H9 (cell line): ENCODE results near the gene STMN1. TPM values are rescaled to one million over a fixed set of nuclear protein-coding genes. Genes with fewer than 3 reads are reported as not detected.

Source experiments
- DNase-seq: peaks from one replicate; pipeline ENCODE4 v3.0.0-alpha.2; 2017
- H2AFZ ChIP-seq: one replicate; pipeline ENCODE4 v1.6.1; 2013; ENCODE audit warnings: mild to moderate bottlenecking, low read length, control low read depth, moderate library complexity
- H2AK5ac ChIP-seq: 2 replicates; pipeline ENCODE4 v1.6.1; 2013; ENCODE audit warnings: low read length, control low read depth, mixed read lengths; ENCODE audit not compliant: insufficient read length
- H2BK120ac ChIP-seq: one replicate; pipeline ENCODE4 v1.6.1; 2013; ENCODE audit warnings: low read depth, mild to moderate bottlenecking, low read length, control low read depth, inconsistent platforms; ENCODE audit not compliant: poor library complexity, severe bottlenecking
- H2BK12ac ChIP-seq: 2 replicates; pipeline ENCODE4 v1.6.1; 2013; ENCODE audit warnings: low read length, control low read depth, mixed read lengths, low read depth; ENCODE audit not compliant: insufficient read length
- H2BK15ac ChIP-seq: 2 replicates; pipeline ENCODE4 v1.6.1; 2013; ENCODE audit warnings: low read depth, low read length, control low read depth
- H2BK20ac ChIP-seq: one replicate; pipeline ENCODE4 v1.6.1; 2013; ENCODE audit warnings: low read depth, mild to moderate bottlenecking, low read length, control low read depth, inconsistent platforms; ENCODE audit not compliant: poor library complexity, severe bottlenecking
- H2BK5ac ChIP-seq: 2 replicates; pipeline ENCODE4 v1.6.1; 2013; ENCODE audit warnings: low read length, control low read depth, mixed read lengths; ENCODE audit not compliant: insufficient read length
- H3K14ac ChIP-seq: 2 replicates; pipeline ENCODE4 v1.6.1; 2013; ENCODE audit warnings: low read length, control low read depth; ENCODE audit not compliant: insufficient read depth
- H3K18ac ChIP-seq: 2 replicates; pipeline ENCODE4 v1.6.1; 2013; ENCODE audit warnings: low read depth, mild to moderate bottlenecking, mixed read lengths, low read length, control low read depth; ENCODE audit not compliant: insufficient read length
- H3K23ac ChIP-seq: 2 replicates; pipeline ENCODE4 v1.6.1; 2013; ENCODE audit warnings: low read length, control low read depth, mixed read lengths, low read depth; ENCODE audit not compliant: insufficient read length
- H3K23me2 ChIP-seq: 2 replicates; pipeline ENCODE4 v1.6.1; 2013; ENCODE audit warnings: low read depth, mild to moderate bottlenecking, mixed read lengths, low read length, control low read depth; ENCODE audit not compliant: insufficient read length, poor library complexity, severe bottlenecking
- H3K27ac ChIP-seq: 2 replicates; pipeline ENCODE4 v1.5.1; 2013; ENCODE audit warnings: low read length, control low read depth, mixed read lengths, low read depth; ENCODE audit not compliant: insufficient read length
- H3K27me3 ChIP-seq: 2 replicates; pipeline ENCODE4 v1.6.1; 2013; ENCODE audit warnings: low read length, control low read depth, inconsistent platforms; ENCODE audit not compliant: insufficient read depth
- H3K4ac ChIP-seq: 2 replicates; pipeline ENCODE4 v1.6.1; 2013; ENCODE audit warnings: low read depth, mild to moderate bottlenecking, control low read depth, inconsistent platforms, low read length, moderate library complexity
- H3K4me1 ChIP-seq: 2 replicates; pipeline ENCODE4 v1.6.1; 2013; ENCODE audit warnings: low read length, control low read depth, inconsistent platforms; ENCODE audit not compliant: insufficient read depth
- H3K4me2 ChIP-seq: 2 replicates; pipeline ENCODE4 v1.6.1; 2013; ENCODE audit warnings: low read length, control low read depth, mixed read lengths; ENCODE audit not compliant: insufficient read length, insufficient read depth
- H3K56ac ChIP-seq: 2 replicates; pipeline ENCODE4 v1.6.1; 2013; ENCODE audit warnings: low read depth, mild to moderate bottlenecking, mixed read lengths, low read length, control low read depth; ENCODE audit not compliant: insufficient read length
- H3K79me1 ChIP-seq: 2 replicates; pipeline ENCODE4 v1.6.1; 2013; ENCODE audit warnings: low read depth, mild to moderate bottlenecking, moderate library complexity, low read length, control low read depth, inconsistent platforms; ENCODE audit not compliant: insufficient read depth, poor library complexity, severe bottlenecking
- H3K79me2 ChIP-seq: 2 replicates; pipeline ENCODE4 v1.6.1; 2013; ENCODE audit warnings: low read length, control low read depth, inconsistent platforms; ENCODE audit not compliant: insufficient read depth
- H3K9ac ChIP-seq: 2 replicates; pipeline ENCODE4 v1.6.1; 2013; ENCODE audit warnings: low read length, control low read depth, mixed read lengths; ENCODE audit not compliant: insufficient read length; ENCODE audit errors: extremely low read depth
- H3K9me3 ChIP-seq: one replicate; pipeline ENCODE4 v1.6.1; 2013; ENCODE audit warnings: low read depth, low read length, inconsistent platforms; ENCODE audit not compliant: control insufficient read depth
- H3T11ph ChIP-seq: one replicate; pipeline ENCODE4 v1.6.1; 2013; ENCODE audit warnings: mild to moderate bottlenecking, low read length, control low read depth, inconsistent platforms
- H4K20me1 ChIP-seq: one replicate; pipeline ENCODE4 v1.6.1; 2013; ENCODE audit not compliant: control insufficient read depth, insufficient read length, insufficient read depth
- H4K5ac ChIP-seq: 2 replicates; pipeline ENCODE4 v1.6.1; 2013; ENCODE audit warnings: low read depth, mild to moderate bottlenecking, mixed read lengths, low read length, control low read depth; ENCODE audit not compliant: insufficient read length
- H4K8ac ChIP-seq: replicated peaks from 2 replicates; pipeline ENCODE4 v1.6.1; 2013; ENCODE audit warnings: low read length, control low read depth, mixed read lengths, low read depth; ENCODE audit not compliant: insufficient read length
- H4K91ac ChIP-seq: 2 replicates; pipeline ENCODE4 v1.6.1; 2013; ENCODE audit warnings: low read depth, mild to moderate bottlenecking, moderate library complexity, mixed read lengths, low read length, control low read depth; ENCODE audit not compliant: insufficient read length
- H3K27ac Mint-ChIP-seq, 3 experiments: 2 replicates in 2 of 3; 3 replicates in 1 of 3; pipeline ENCODE4 v1.8.0; 2020 to 2021; ENCODE audit warnings: mixed read lengths in 3 of 3, mild to moderate bottlenecking in 1 of 3, moderate library complexity in 1 of 3
- H3K27me3 Mint-ChIP-seq: 2 replicates; pipeline ENCODE4 v1.8.0; 2021; ENCODE audit warnings: low read depth, mild to moderate bottlenecking, moderate library complexity, mixed read lengths
- H3K36me3 Mint-ChIP-seq, 3 experiments: 2 replicates in 2 of 3; 3 replicates in 1 of 3; pipeline ENCODE4 v1.8.0; 2020 to 2021; ENCODE audit warnings: low read depth in 3 of 3, mixed read lengths in 3 of 3; ENCODE audit not compliant: insufficient read depth in 1 of 3
- H3K4me1 Mint-ChIP-seq, 2 experiments: 2 replicates each; pipeline ENCODE4 v1.8.0; 2020; ENCODE audit warnings: mixed read lengths in 2 of 2
- H3K4me3 Mint-ChIP-seq, 2 experiments: 2 replicates in 1 of 2; 3 replicates in 1 of 2; pipeline ENCODE4 v1.8.0; 2020 to 2021; ENCODE audit warnings: mild to moderate bottlenecking in 2 of 2, mixed read lengths in 2 of 2, moderate library complexity in 1 of 2
- H3K9me3 Mint-ChIP-seq, 2 experiments: 2 replicates in 1 of 2; 3 replicates in 1 of 2; pipeline ENCODE4 v1.8.0; 2020; ENCODE audit warnings: mild to moderate bottlenecking in 2 of 2, mixed read lengths in 2 of 2, moderate library complexity in 1 of 2
- WGBS: extraction: QIAGEN DNeasy Blood & Tissue Kit; methylation state at CpG from one replicate; pipeline ENCODE4 v1.1.7; 2013; ENCODE audit warnings: missing lambda C conversion rate, low lambda C conversion rate, mixed read lengths; ENCODE audit not compliant: insufficient read length; ENCODE audit errors: extremely low coverage; 5-methylcytosine and 5-hydroxymethylcytosine counted together
- total RNA-seq: library from RNA; stranded (reverse); gene quantifications from 2 replicates; pipeline ENCODE4 v1.2.1, GENCODE V29; 2021
- TF ChIP-seq, protein P1 (sequence below): fragments of 200-600 bp; sonication (generic); conservative IDR thresholded peaks from 3 replicates; pipeline ENCODE4 v1.8.0; 2021; ENCODE audit warnings: antibody characterized with exemption, mild to moderate bottlenecking

STMN1 gene
- total RNA-seq, 1 experiment from 2014 or later: 500 TPM

DNA sequence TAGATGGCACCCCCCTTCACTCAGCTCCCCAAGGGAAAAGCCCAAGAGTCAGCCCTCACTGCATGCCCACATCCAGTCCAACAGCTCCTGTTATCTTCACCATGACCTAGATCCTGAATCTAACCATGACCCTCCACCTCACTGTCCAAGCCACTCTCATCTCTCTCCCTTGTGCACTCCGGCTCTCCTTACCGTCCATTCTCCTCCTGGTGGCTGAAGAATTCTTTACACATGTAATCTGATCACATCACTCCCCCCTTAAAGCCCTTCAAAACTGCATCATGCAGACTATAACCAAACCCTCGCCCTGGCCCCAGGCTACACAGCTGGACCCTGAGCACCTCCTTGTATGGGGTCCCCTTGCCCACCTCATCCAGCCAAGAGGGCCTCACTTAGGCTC lies 16.7 kb downstream of the STMN1 start:
- no peak overlapping the region for H3K27ac Mint-ChIP-seq
- H2BK15ac ChIP-seq: no peak overlapping the region
- H4K5ac ChIP-seq: no peak overlapping the region
- H3K9ac ChIP-seq: no peak overlapping the region
- peaks cover 25 to 28% of the 10 kb centered on the region in 2 experiments for H3K4me1 Mint-ChIP-seq
- no peak overlapping the region for H2AK5ac ChIP-seq
- no peak overlapping the region for H3K4me3 Mint-ChIP-seq
- H3K9me3 Mint-ChIP-seq: no peaks in the 10 kb centered on the region
- no peak overlapping the region for H3K4ac ChIP-seq
- H4K8ac ChIP-seq: no peak overlapping the region
- TF ChIP-seq, protein P1, sequence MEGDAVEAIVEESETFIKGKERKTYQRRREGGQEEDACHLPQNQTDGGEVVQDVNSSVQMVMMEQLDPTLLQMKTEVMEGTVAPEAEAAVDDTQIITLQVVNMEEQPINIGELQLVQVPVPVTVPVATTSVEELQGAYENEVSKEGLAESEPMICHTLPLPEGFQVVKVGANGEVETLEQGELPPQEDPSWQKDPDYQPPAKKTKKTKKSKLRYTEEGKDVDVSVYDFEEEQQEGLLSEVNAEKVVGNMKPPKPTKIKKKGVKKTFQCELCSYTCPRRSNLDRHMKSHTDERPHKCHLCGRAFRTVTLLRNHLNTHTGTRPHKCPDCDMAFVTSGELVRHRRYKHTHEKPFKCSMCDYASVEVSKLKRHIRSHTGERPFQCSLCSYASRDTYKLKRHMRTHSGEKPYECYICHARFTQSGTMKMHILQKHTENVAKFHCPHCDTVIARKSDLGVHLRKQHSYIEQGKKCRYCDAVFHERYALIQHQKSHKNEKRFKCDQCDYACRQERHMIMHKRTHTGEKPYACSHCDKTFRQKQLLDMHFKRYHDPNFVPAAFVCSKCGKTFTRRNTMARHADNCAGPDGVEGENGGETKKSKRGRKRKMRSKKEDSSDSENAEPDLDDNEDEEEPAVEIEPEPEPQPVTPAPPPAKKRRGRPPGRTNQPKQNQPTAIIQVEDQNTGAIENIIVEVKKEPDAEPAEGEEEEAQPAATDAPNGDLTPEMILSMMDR: peak; percentile 26; the same call in 2 of the 3 replicates
- peaks cover 0 to 5% (median 0%) of the 10 kb centered on the region in 3 experiments; a peak in 5 of 7 replicates for H3K36me3 Mint-ChIP-seq
- H2AFZ ChIP-seq: no peak overlapping the region
- no peaks in the 10 kb centered on the region for H3K27me3 Mint-ChIP-seq
- no peak overlapping the region for H3K14ac ChIP-seq
- no CpG with 5 or more reads among the region's 3 CpGs for WGBS
- no peak overlapping the region for H2BK5ac ChIP-seq
- no peak overlapping the region for H2BK120ac ChIP-seq
- no peak overlapping the region for H3K27ac ChIP-seq
- no peaks in the 10 kb centered on the region for H4K20me1 ChIP-seq
- H3K9me3 ChIP-seq: no peaks in the 10 kb centered on the region
- H3K79me2 ChIP-seq: no peaks in the 10 kb centered on the region
- H2BK20ac ChIP-seq: no peak overlapping the region
- H3K56ac ChIP-seq: no peak overlapping the region
- H3K23ac ChIP-seq: no peak overlapping the region
- no peaks in the 10 kb centered on the region for H3K79me1 ChIP-seq
- no peak for DNase-seq
- no peak overlapping the region for H3K4me2 ChIP-seq
- no peaks in the 10 kb centered on the region for H3K23me2 ChIP-seq
- H3K27me3 ChIP-seq: no peaks in the 10 kb centered on the region
- H4K91ac ChIP-seq: no peak overlapping the region
- no peaks in the 10 kb centered on the region for H3K4me1 ChIP-seq
- no peak overlapping the region for H2BK12ac ChIP-seq
- no peak overlapping the region for H3K18ac ChIP-seq
- no peak overlapping the region for H3T11ph ChIP-seq
